Left renal pelvis (tissue), 4 donors: ENCODE results near the gene TNS3. TPM values are rescaled to one million over a fixed set of nuclear protein-coding genes. Genes with fewer than 3 reads are reported as not detected.

Experiments used
- DNase-seq, 4 donors: peaks; one replicate each; pipeline ENCODE4 v3.0.0-alpha.2; 2013; ENCODE audit warnings: low read depth in 4 of 4, low spot score in 3 of 4
- polyA plus RNA-seq, 4 donors: library from polyadenylated mRNA; unstranded; fragments of 120-200 nt; gene quantifications; one replicate each; pipeline ENCODE4 v1.2.1, GENCODE V29; 2013; ENCODE audit not compliant: insufficient read length in 4 of 4

Gene TNS3
- polyA plus RNA-seq, 4 donors, result 85.6 to 120 (median 91.2) TPM

GRCh38 chr7:47529405-47529804, 52.5 kb downstream of the TNS3 start:
- DNase-seq, result no peak

- no peak for DNase-seq
Observed at GRCh38 chr7:47528471-47528870, 53.4 kb downstream of the TNS3 start.

DNA sequence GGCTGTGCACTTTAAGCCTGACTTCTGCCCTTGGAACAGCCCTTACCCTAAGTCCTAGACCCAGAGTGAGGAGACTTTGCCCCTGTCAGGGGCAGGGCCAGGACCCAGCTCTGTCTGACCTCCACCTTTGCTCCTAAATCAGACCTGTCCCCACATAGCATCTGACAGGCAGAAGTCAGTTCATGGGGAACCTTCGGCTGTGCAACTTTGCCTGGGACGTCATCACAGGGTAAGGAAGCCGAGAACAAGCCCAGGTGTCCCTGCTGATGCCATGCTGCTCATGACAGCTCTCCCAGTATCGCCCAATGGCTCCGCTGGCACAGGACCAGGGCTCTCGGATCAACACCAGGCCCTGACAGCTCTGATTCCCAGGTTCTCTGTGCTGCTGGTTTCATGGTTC, 55.4 kb downstream of the TNS3 start:
- no peak for DNase-seq

GRCh38 chr7:47525066-47525623, 56.8 kb downstream of the TNS3 start:
- no peak for DNase-seq

GRCh38 chr7:47523401-47523800, 58.5 kb downstream of the TNS3 start:
- DNase-seq, result no peak

- no peak for DNase-seq
Observed at GRCh38 chr7:47521816-47522561, 59.9 kb downstream of the TNS3 start.

- no peak for DNase-seq
Observed at GRCh38 chr7:47521011-47521795, 60.7 kb downstream of the TNS3 start.

DNA sequence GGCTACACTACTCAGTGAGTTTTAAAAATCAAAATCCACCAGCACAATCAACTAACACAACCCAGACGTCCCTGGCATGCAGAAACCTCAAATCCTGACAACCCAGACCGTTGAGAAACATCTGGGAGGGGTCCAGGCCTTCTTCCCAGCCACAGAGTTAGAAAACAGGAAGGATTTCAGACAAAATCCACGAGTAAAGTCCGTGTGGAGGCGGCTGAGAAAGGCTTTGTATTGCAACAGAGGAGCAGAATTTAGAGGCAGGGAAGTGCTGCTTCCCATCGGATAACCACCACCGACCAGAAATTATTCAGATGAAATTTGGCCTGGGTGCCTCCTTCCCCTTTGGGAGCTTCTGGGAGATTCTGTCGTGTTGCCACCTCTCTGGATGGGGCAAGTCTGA, 61.5 kb downstream of the TNS3 start:
- DNase-seq, result no peak

- DNase-seq, result no peak
Observed at GRCh38 chr7:47518827-47519226, 63.1 kb downstream of the TNS3 start.

GRCh38 chr7:47517821-47518480, 64.0 kb downstream of the TNS3 start:
- DNase-seq, result no peak

- no peak for DNase-seq
Observed at GRCh38 chr7:47516985-47517600, 64.8 kb downstream of the TNS3 start.

DNA sequence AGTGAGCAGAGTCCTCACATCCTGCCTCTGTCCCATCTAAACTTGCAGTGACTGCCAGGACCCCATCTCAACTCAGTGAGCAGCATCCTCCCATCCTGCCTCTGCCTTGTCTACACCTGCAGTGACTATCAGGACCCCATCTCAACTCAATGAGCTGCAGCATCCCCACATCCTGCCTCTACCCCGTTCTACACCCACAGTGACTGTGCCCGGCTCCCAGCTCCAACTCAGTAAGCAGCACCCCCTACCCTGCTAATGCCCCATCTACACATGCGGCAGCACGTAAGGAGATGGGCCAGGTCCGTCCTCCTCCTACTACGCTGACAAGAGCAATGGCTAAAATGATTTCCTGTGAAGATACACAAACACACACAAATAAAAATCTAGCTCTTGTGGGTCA, 65.5 kb downstream of the TNS3 start:
- DNase-seq, result no peak

DNA sequence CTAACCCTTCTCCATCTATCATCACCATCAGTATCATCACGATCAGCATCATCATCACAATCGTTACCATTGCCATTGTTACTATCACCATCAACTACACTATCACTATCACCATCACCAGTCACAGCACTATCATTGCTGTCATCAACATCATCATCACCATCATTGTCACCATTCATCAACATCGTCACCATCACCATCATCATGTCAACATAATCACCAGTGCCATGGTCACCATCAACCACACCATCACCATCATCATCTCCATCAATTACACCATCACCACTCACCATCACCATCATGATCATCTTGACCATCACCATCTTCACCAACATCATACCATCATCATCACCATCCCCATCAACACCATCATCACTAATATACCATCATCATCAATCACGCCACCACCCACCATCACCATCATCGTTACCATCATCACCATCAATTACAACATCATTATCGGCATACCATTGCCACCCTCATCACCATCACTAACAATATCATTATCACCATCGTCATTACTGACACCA, 66.5 kb downstream of the TNS3 start:
- no peak for DNase-seq

- no peak for DNase-seq
Observed at GRCh38 chr7:47514818-47515217, 67.1 kb downstream of the TNS3 start.

DNA sequence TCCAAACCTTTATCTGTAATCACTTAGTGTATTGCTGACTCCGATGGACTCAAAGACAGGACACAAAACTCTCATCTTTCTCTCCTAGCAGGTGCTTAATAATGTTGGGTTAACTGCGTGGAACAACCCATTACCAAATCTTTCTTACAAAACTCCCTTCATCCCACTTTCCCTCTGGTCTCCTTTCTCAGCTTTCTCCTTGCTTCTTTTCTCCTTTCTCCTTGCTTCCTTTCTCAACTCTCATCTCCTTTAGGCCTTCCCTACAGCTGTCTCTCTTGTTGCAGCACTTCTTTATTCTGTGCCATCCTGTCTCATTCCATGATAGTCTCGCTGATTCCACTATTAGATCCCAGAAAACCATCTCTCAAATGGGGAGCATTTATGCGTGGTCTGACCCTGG, 67.5 kb downstream of the TNS3 start:
- no peak for DNase-seq

DNA sequence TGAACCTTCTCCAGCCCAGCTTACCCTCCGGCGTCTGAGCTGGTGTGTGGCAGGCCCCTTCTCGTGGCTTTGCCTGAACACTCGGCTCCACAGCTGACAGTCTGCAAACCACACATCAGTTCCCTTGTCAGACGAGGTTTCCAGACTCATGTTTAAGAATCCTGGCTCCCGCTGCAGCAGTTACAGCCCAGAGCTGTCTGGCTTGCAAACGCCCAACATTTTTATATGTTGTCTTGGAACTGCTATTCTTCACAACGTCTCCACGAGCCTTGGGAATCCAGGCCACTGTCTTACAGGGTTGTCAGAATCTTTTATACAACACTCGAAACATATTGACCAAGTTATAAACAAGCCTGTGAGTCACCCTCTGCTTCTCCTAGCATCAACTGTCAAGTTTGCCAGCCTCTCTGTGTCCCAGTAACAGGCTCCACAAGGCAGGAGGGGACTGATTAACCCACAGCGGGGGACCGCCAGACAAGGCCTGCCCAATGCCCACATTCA, 68.1 kb downstream of the TNS3 start:
- DNase-seq, result no peak

DNA sequence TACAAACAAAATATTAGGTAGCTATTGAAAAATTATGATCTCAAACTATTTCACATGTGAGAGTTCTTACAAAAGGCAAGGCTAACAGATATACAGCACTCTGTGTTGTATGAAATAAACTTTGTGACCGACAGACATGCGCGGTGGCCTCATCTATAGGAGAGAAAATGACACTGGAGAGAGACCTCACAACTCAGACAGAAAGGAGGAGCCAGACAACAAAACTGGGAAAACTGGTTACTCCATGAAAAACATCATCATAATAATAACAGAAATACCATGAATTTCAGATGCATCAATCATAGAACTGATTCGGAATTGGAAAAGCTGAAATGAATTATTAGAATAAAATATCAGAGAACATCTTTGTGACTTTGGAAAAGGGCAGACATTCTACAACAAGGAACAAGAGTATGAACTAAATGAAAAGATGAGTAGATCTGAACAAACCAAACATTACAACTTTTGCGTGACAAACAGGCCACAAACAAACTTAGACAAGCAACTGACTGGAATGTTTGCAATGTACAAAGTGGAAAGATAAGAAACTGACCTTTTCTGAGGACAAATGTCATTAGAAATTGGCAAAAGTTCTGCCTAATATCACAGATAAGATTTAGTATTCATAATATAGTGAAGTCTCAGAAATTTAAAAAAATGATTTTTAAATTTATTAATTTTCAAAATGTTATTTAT, 69.3 kb downstream of the TNS3 start:
- no peak for DNase-seq

- DNase-seq, result no peak
Observed at GRCh38 chr7:47511699-47512370, 70.1 kb downstream of the TNS3 start.

GRCh38 chr7:47510786-47511185, 71.1 kb downstream of the TNS3 start:
- no peak for DNase-seq
